ENCODE results near the gene KIF26A. TPM values are rescaled to one million over a fixed set of nuclear protein-coding genes. Genes with fewer than 3 reads are reported as not detected.

Gene KIF26A
- total RNA-seq, 4 donors from 2014 or later, result 2.1 to 6.1 (median 4.6) TPM

GRCh38 chr14:104140463-104141331 lies 2.3 kb downstream of the KIF26A start:
- DNase-seq (ENCODE audit: low spot score in 2 of 2), result peak in 1 of 2 donors; percentile 69
- Histone ChIP-seq H3K9me3 (no peaks in the 10 kb centered on the region), H3K36me3 (no peaks in the 10 kb centered on the region), H3K27ac (no peak overlapping the region), H3K27me3 (peaks cover 64% of the 10 kb centered on the region), H3K4me1 (peaks cover 43% of the 10 kb centered on the region), H3K4me3 (no peak overlapping the region)
- TF ChIP-seq POLR2A (IDR thresholded peaks at IDR 0.05) (no peak), EP300 (IDR thresholded peaks at IDR 0.05) (no peak), POLR2AphosphoS5 (IDR thresholded peaks at IDR 0.05) (no peak), CTCF (IDR thresholded peaks at IDR 0.05) (no peak)
- WGBS, result 91% methylated on average over 12 of the region's 12 CpGs

- 80% methylated on average over 1 of the region's 15 CpGs for WGBS
- DNase-seq (ENCODE audit: low spot score in 2 of 2), result peak in 1 of 2 donors; percentile 71
- Histone ChIP-seq H3K36me3 (no peaks in the 10 kb centered on the region), H3K27ac (no peak overlapping the region), H3K9me3 (no peaks in the 10 kb centered on the region), H3K27me3 (peaks cover 55% of the 10 kb centered on the region), H3K4me3 (no peak overlapping the region), H3K4me1 (peaks cover 35% of the 10 kb centered on the region)
- TF ChIP-seq EP300 (IDR thresholded peaks at IDR 0.05) (no peak), POLR2A (IDR thresholded peaks at IDR 0.05) (no peak), CTCF (IDR thresholded peaks at IDR 0.05) (no peak), POLR2AphosphoS5 (IDR thresholded peaks at IDR 0.05) (no peak)
Observed at GRCh38 chr14:104141621-104142091, 3.3 kb downstream of the KIF26A start.

- Histone ChIP-seq H3K27me3 (peaks cover 48% of the 10 kb centered on the region), H3K4me3 (no peak overlapping the region), H3K36me3 (no peaks in the 10 kb centered on the region), H3K27ac (no peak overlapping the region), H3K9me3 (no peaks in the 10 kb centered on the region), H3K4me1 (peaks cover 28% of the 10 kb centered on the region)
- TF ChIP-seq CTCF (IDR thresholded peaks at IDR 0.05), result no peak
- no peak for TF ChIP-seq EP300 (IDR thresholded peaks at IDR 0.05)
- TF ChIP-seq POLR2A (IDR thresholded peaks at IDR 0.05), result no peak
- no peak for TF ChIP-seq POLR2AphosphoS5 (IDR thresholded peaks at IDR 0.05)
- DNase-seq (ENCODE audit: low spot score in 2 of 2), result peak in 1 of 2 donors; percentile 54
- 92% methylated on average over 8 of the region's 11 CpGs for WGBS
Observed at GRCh38 chr14:104142136-104142945, 4.0 kb downstream of the KIF26A start.

- Histone ChIP-seq H3K27me3 (peaks cover 41% of the 10 kb centered on the region), H3K9me3 (no peaks in the 10 kb centered on the region), H3K4me3 (no peak overlapping the region), H3K36me3 (no peaks in the 10 kb centered on the region), H3K27ac (no peak overlapping the region), H3K4me1 (peaks cover 26% of the 10 kb centered on the region)
- peak in 1 of 2 donors; percentile 64 for DNase-seq (ENCODE audit: low spot score in 2 of 2)
- TF ChIP-seq POLR2AphosphoS5 (IDR thresholded peaks at IDR 0.05), result no peak
- TF ChIP-seq EP300 (IDR thresholded peaks at IDR 0.05), result no peak
- TF ChIP-seq CTCF (IDR thresholded peaks at IDR 0.05), result no peak
- no peak for TF ChIP-seq POLR2A (IDR thresholded peaks at IDR 0.05)
- whole genome bisulfite sequencing, result 79% methylated on average over 14 of the region's 16 CpGs
Observed at GRCh38 chr14:104142946-104143470, 4.6 kb downstream of the KIF26A start.
